Fibroblast of skin of scalp (primary cell): Measurements from ENCODE around the gene IREB2.

Experiments used
- DNase-seq: peaks from one replicate; pipeline ENCODE4 v3.0.0-alpha.2; 2013

Gene IREB2

DNA sequence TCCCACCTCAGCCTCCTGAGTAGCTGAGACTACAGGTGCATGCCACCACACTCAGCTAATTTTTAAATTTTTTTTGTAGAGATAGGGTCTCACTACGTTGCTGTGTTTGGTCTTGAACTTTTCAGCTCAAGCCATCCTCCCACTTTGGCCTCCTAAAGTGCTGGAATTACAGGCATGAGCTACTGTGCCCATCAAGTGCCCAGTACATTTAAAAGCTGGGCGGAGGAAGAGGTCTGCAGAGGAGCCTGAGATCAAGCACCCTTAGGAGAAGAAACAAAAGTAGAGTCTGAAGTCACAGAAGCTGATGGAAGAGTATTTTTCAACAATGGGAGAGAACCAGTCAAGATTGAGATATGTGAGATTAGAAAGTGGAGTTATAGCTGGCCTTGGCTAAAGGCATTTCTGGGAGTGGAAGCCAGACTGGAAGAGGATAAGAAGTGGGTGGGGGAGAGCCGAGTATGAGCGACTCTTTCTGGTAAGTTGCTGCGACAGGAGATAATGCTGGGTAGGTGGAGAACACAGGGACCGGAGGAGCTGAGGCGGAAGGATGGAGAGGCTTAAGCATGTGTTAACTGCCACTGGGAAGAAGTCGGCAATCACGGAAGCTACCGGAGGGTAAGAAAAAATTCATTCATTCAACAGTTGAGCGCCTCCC lies 782 bp upstream of the IREB2 start:
- no peak for DNase-seq

DNA sequence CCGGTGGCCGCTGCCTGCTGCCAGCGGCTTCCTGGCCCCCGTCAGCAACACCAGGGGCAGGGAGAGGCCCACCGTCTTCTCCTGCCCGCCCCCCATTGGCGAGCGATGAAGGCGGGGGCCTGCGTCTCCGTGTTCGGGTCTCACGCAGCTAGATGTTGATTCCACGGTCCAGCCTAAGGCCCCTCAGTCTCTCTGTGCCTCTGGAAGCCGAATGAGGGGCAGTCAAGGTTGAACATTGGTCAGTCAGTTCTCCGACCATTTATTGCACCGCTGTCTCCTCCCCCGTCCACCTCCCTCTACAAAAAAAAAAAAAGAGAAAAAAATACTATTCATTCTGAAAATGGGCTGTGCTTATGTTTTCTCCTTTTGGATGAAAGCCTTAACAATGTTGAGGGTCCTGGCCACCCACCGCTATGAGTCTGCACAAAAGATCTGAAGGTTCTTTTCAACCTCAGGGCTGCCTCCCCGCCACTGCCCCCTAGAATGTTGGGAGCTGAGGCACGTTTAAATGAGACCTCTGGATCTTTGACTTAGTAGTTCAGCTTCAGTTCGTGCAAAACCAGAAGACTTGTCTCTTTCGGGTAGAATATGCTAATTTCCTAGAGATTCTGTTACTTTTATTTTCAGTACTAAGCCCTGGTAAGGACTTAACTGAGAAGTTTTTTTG lies 736 bp downstream of the IREB2 start:
- DNase-seq = peak; percentile 32

GRCh38 chr15:78440375-78441373 lies 2.7 kb downstream of the IREB2 start:
- DNase-seq = no peak

DNA sequence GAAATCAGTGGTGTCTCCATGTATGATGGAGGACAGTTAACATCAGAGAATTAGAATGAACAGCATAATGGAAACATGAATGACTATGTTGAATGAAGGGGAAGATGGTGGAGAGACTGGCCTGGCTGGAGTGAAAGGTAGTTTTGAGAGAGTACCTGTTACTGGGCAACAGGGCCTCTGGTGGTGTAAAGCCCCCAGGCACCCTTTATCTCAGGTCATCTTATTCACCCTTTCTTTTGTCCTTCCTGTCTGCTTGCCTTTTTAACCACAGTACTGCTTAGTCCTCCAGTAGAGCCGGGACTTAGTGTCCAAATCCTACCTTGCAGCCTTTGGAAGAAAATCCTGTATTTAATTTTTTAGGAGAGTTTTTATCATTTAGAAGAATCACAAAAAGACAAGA lies 6.2 kb downstream of the IREB2 start:
- no peak for DNase-seq

DNA sequence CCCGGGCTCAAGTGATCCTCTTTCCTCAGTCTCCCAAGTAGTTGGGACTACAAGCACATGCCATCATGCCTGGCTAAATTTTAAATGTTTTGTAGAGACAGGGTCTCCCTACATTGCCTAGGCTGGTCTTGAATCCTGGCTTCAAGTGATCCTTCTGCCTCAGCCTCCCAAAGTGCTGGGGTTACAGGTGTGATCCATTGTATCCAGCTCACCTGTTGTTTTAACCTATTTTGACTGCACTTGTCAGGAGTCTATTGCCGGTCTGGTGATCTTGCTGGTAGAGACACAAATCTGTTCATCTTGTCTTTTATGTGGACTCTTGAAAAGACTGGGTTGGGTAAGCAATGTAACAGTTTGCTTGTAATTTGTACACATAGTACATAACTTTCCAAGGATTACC lies 7.9 kb downstream of the IREB2 start:
- no peak for DNase-seq

- DNase-seq = no peak
Measured at GRCh38 chr15:78446551-78446950, 8.5 kb downstream of the IREB2 start.

DNA sequence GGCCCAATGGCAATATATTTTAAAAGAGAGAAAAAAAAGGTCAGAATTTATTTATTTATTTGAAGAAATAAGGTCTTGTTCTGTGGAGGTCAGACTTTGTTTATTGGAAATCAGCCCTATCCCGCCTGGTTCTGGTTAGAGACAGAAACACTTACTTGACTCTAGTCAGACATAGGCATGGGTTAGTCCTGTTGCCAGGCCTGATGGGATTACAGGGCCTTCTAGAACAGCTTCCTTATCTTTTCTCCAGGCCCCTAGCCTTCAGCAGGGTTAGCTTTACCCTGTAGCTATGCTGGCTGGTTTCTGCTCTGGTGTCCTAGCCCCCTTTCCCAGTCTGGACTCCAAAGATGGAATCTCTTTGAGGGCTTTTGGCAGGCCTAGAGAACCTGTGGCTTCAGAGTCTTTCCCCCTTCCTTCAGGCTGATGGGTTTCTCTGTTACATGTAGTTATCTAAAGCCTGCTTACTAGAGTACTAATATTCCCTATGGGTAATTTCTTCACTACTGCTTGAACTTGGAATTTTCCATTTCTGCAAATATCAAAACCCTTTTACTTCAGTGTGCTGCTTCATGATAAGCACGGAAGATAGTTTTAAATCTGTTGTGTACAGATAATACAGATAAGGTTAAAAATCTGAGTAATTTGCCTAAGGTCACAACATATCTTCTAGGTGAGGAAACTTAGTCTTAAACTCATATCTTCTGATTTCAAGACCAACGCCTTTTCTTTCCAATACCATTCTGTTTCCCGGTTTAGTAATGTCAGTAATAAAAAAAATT lies 10.6 kb downstream of the IREB2 start:
- no peak for DNase-seq

DNA sequence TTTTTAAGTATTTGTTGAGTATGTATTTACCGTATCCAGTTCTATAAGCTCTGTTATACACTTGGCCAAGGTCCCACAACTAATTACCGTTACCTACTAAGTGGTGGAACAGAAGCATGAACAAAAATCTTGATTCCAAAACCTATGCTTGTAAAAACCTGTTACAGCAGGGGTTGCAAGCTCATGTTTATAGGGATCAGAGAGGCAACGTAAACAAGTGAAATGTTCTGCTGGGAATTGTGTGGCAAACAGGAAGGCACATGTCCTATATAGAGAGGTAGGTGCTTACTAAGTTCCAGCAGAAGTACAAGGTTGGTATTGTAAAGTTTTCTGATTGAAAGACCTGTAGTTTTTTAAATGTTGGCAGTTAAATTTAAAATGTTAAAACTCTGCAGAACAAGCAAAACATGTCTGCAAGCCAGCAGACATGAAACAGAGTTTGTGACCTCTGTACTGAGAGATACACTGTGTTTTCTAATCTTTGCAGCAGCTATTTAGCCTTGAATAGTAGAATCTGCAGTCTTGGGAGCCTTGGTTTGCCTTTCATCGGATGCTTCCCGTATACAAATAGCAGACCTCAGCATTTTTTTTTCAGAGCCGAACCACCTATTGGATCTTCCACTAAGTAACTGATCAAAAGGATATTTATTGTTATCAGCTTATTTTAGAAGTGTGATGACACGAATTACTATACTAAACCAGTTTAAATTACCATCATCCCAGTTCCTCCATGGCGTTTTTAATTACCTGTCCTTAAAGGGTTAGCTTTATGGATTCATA lies 11.4 kb downstream of the IREB2 start:
- no peak for DNase-seq

- no peak for DNase-seq
Measured at GRCh38 chr15:78450285-78450858, 12.4 kb downstream of the IREB2 start.

GRCh38 chr15:78452485-78452884 lies 14.5 kb downstream of the IREB2 start:
- no peak for DNase-seq

- DNase-seq = no peak
Measured at GRCh38 chr15:78453447-78453846, 15.4 kb downstream of the IREB2 start.

- DNase-seq = no peak
Measured at GRCh38 chr15:78454992-78455391, 17.0 kb downstream of the IREB2 start.

- no peak for DNase-seq
Measured at GRCh38 chr15:78455749-78456148, 17.7 kb downstream of the IREB2 start.

DNA sequence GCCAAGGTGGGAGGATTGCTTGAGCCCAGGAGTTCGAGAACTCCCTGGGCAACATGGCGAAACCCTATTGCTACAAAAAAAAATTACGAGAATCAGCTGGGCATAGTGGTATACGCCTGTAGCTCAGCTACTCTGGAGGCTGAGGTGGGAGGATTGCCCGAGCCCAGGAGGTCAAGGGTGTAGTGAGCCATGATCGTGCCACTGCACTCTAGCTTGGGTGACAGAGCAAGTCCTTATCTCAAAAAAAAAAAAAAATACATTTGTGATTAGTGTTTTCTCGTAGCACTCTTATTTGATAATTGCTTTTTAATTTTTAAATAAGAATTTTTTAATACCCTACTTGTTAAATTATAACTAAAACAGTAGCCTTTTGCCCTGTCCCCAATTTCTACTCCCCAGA lies 18.4 kb downstream of the IREB2 start:
- no peak for DNase-seq

- DNase-seq = peak; percentile 84
Measured at GRCh38 chr15:78457101-78457500, 19.1 kb downstream of the IREB2 start.

- DNase-seq = no peak
Measured at GRCh38 chr15:78460737-78461136, 22.7 kb downstream of the IREB2 start.

GRCh38 chr15:78461171-78461888 lies 23.3 kb downstream of the IREB2 start:
- DNase-seq = no peak

DNA sequence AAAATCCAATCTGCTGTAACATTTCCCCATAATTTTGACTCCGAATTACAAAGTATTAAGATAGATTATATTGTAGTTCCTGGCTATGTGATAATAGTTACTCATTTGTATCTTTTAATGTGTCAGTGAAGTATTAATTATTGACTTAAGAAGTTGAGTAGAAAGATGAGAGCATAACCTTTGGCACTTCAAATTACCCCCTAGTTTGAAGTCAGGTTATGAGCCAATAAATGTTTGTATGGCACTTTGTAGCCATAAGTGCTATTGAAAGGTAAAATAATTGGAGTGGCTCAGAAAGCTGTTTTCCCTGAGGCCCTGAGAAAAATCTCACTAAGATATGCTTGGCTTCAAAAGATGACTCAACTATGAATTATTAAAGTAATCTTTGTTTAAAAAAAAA lies 31.0 kb downstream of the IREB2 start:
- no peak for DNase-seq

DNA sequence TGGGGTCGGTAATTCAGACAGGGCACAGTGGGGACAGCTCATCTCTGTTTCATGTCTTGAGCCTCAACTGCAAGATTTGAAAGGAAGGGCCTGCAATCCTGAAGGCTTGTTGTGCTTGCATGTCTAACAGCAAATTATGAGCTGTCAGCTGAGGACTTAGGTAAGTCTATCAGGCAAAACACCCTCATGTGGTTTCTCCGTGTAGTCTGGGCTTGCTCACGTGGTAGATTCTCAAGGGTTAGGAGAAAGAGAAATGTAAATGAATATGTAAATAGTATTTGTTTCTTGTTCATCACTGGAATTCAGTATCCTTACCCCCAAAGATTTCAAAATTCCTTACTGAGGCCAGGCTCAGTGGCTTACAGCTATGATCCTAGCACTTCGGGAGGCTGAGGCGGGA lies 39.3 kb downstream of the IREB2 start:
- no peak for DNase-seq

DNA sequence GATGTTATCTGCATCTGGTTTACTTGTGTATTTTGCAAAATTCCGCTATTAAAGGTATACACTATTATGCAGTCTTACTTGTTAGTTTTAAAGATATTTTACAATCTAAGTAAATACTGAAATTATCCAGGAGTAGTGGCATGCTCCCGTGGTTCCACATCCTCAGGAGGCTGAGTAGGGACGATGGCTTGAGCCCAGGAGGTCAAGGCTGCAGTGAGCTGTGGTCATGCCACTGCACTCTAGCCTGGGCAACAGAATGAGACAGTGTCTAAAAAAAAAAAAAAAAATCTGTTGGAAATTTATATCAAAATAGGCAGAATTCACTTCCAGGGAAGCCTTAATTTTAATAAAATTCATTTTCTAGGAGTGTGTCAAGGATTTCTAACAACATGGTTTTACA lies 41.6 kb downstream of the IREB2 start:
- DNase-seq = no peak

DNA sequence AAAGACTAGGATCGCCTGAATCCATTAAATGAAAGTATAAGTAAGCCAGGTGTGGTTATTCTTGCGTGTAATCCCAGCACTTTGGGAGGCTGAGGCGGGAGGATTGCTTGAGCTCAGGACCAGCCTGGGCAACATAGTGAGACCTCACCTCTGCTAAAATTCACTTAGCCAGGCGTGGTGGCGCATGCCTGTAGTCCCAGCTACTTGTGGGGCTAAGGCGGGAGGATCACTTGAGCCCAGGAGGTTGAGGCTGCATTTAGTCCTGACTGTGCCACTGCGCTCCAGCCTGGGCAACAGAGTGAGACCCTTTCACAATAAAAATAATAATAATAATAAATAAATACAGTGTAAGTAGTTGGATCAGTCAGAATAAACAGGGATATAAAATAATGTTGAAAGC lies 43.9 kb downstream of the IREB2 start:
- DNase-seq = no peak
